ENCODE results near the gene FANCC. TPM values are rescaled to one million over a fixed set of nuclear protein-coding genes. Genes with fewer than 3 reads are reported as not detected.

The FANCC gene
- total RNA-seq, 1 donor: 5.4 TPM

DNA sequence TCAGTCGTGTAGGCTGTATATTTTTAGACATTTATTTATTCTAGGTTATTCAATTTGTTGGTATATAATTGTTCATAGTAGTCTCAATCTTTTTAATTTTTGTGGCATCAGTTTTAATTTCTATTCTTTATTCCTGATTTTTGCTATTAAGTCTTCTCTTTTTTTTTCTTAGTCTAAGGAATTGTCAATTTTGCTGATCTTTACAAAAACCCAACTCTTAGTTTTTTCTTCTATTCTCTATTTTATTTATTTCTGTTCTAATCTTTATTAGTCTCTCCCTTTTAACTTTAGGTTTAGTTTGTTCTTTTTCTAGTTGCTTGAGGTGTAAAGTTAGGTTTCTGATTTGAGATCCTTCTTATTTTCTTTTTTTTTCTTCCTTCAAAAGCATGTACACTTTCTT, 152.5 kb downstream of the FANCC start:
- no peaks in the 10 kb centered on the region for H3K36me3 ChIP-seq (ENCODE audit: insufficient read depth, low read length)
- H2AFZ ChIP-seq (ENCODE audit: low read length): no peak overlapping the region
- H3K4me3 ChIP-seq (ENCODE audit: insufficient read depth, low read length): no peak overlapping the region
- no peaks in the 10 kb centered on the region for H3K27me3 ChIP-seq (ENCODE audit: insufficient read depth, low read length)
- TF ChIP-seq, protein P1, sequence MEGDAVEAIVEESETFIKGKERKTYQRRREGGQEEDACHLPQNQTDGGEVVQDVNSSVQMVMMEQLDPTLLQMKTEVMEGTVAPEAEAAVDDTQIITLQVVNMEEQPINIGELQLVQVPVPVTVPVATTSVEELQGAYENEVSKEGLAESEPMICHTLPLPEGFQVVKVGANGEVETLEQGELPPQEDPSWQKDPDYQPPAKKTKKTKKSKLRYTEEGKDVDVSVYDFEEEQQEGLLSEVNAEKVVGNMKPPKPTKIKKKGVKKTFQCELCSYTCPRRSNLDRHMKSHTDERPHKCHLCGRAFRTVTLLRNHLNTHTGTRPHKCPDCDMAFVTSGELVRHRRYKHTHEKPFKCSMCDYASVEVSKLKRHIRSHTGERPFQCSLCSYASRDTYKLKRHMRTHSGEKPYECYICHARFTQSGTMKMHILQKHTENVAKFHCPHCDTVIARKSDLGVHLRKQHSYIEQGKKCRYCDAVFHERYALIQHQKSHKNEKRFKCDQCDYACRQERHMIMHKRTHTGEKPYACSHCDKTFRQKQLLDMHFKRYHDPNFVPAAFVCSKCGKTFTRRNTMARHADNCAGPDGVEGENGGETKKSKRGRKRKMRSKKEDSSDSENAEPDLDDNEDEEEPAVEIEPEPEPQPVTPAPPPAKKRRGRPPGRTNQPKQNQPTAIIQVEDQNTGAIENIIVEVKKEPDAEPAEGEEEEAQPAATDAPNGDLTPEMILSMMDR (IDR thresholded peaks at IDR 0.05; ENCODE audit: extremely low read depth, low read depth, low read length): no peak
- H3K4me2 ChIP-seq (ENCODE audit: insufficient read depth, low read length): no peak overlapping the region
- no peak overlapping the region for H3K27ac ChIP-seq (ENCODE audit: low read depth, low read length)
- H4K20me1 ChIP-seq (ENCODE audit: insufficient read depth, low read length): no peaks in the 10 kb centered on the region
- peaks cover 4% of the 10 kb centered on the region for H3K4me1 ChIP-seq (ENCODE audit: insufficient read depth, low read length)
- no peaks in the 10 kb centered on the region for H3K79me2 ChIP-seq (ENCODE audit: insufficient read depth, low read length)
- DNase-seq (ENCODE audit: insufficient read length, low spot score, missing footprints): no peak
- no peaks in the 10 kb centered on the region for H3K9me3 ChIP-seq (ENCODE audit: low read depth, low read length)

GRCh38 chr9:95157481-95158151, 159.9 kb downstream of the FANCC start:
- Histone ChIP-seq H3K9me3 (ENCODE audit: low read depth, low read length) (no peaks in the 10 kb centered on the region), H4K20me1 (ENCODE audit: insufficient read depth, low read length) (no peaks in the 10 kb centered on the region), H3K27ac (ENCODE audit: low read depth, low read length) (no peak overlapping the region), H3K4me2 (ENCODE audit: insufficient read depth, low read length) (no peak overlapping the region), H3K4me3 (ENCODE audit: insufficient read depth, low read length) (no peak overlapping the region), H2AFZ (ENCODE audit: low read length) (no peak overlapping the region), H3K36me3 (ENCODE audit: insufficient read depth, low read length) (no peaks in the 10 kb centered on the region), H3K27me3 (ENCODE audit: insufficient read depth, low read length) (no peaks in the 10 kb centered on the region), H3K79me2 (ENCODE audit: insufficient read depth, low read length) (no peaks in the 10 kb centered on the region), H3K4me1 (ENCODE audit: insufficient read depth, low read length) (peaks cover 6% of the 10 kb centered on the region)
- TF ChIP-seq, protein P1 (IDR thresholded peaks at IDR 0.05; ENCODE audit: extremely low read depth, low read depth, low read length): no peak
- DNase-seq (ENCODE audit: insufficient read length, low spot score, missing footprints): no peak

GRCh38 chr9:95156074-95156473, 161.4 kb downstream of the FANCC start:
- Histone ChIP-seq H3K4me3 (ENCODE audit: insufficient read depth, low read length) (no peak overlapping the region), H3K4me2 (ENCODE audit: insufficient read depth, low read length) (no peak overlapping the region)

GRCh38 chr9:95155220-95155619, 162.3 kb downstream of the FANCC start:
- no peak overlapping the region for H2AFZ ChIP-seq (ENCODE audit: low read length)
- H3K36me3 ChIP-seq (ENCODE audit: insufficient read depth, low read length): no peaks in the 10 kb centered on the region
- TF ChIP-seq, protein P1 (IDR thresholded peaks at IDR 0.05; ENCODE audit: extremely low read depth, low read depth, low read length): no peak
- no peak overlapping the region for H3K4me3 ChIP-seq (ENCODE audit: insufficient read depth, low read length)
- H3K9me3 ChIP-seq (ENCODE audit: low read depth, low read length): no peaks in the 10 kb centered on the region
- H3K4me1 ChIP-seq (ENCODE audit: insufficient read depth, low read length): peaks cover 6% of the 10 kb centered on the region
- DNase-seq (ENCODE audit: insufficient read length, low spot score, missing footprints): no peak
- no peaks in the 10 kb centered on the region for H4K20me1 ChIP-seq (ENCODE audit: insufficient read depth, low read length)
- H3K4me2 ChIP-seq (ENCODE audit: insufficient read depth, low read length): no peak overlapping the region
- no peaks in the 10 kb centered on the region for H3K79me2 ChIP-seq (ENCODE audit: insufficient read depth, low read length)
- H3K27me3 ChIP-seq (ENCODE audit: insufficient read depth, low read length): no peaks in the 10 kb centered on the region
- no peak overlapping the region for H3K27ac ChIP-seq (ENCODE audit: low read depth, low read length)

More at GRCh38 chr9:95156074-95156473, 161.4 kb downstream of the FANCC start:
- TF ChIP-seq, protein P1 (IDR thresholded peaks at IDR 0.05; ENCODE audit: extremely low read depth, low read depth, low read length): no peak
- H3K36me3 ChIP-seq (ENCODE audit: insufficient read depth, low read length): no peaks in the 10 kb centered on the region
- no peaks in the 10 kb centered on the region for H3K27me3 ChIP-seq (ENCODE audit: insufficient read depth, low read length)
- H3K4me1 ChIP-seq (ENCODE audit: insufficient read depth, low read length): peaks cover 6% of the 10 kb centered on the region
- H3K9me3 ChIP-seq (ENCODE audit: low read depth, low read length): no peaks in the 10 kb centered on the region
- H3K27ac ChIP-seq (ENCODE audit: low read depth, low read length): no peak overlapping the region
- DNase-seq (ENCODE audit: insufficient read length, low spot score, missing footprints): no peak
- no peak overlapping the region for H2AFZ ChIP-seq (ENCODE audit: low read length)
- H4K20me1 ChIP-seq (ENCODE audit: insufficient read depth, low read length): no peaks in the 10 kb centered on the region
- no peaks in the 10 kb centered on the region for H3K79me2 ChIP-seq (ENCODE audit: insufficient read depth, low read length)

All from osteoblast (primary cell).